HepG2 (cell line): ENCODE results near the gene VASH2. TPM values are rescaled to one million over a fixed set of nuclear protein-coding genes. Genes with fewer than 3 reads are reported as not detected.

ENCODE experiments used
- ATF7 ChIP-seq, 2 experiments: fragments of 450-650 bp in 1 of 2; sonication (generic) in 1 of 2; formaldehyde crosslinking in 1 of 2; IDR thresholded peaks; 2 replicates each; pipeline versions ENCODE4 v1.4.0 to v1.6.1; 2016 to 2020; ENCODE audit warnings: antibody characterized with exemption in 1 of 2, mild to moderate bottlenecking in 1 of 2, missing genetic modification reagents in 1 of 2
- CHCHD3 ChIP-seq: sonication (generic); formaldehyde crosslinking; IDR thresholded peaks from 2 replicates; pipeline ENCODE4 v1.8.0; 2022; ENCODE audit warnings: mild to moderate bottlenecking, missing genetic modification reagents, moderate library complexity
- DNMT3B ChIP-seq: conservative IDR thresholded peaks from 2 replicates; pipeline ENCODE4 v1.6.1; 2016; ENCODE audit warnings: missing biosample characterization, control low read depth
- E2F1 ChIP-seq: sonication (generic); formaldehyde crosslinking; IDR thresholded peaks from 2 replicates; pipeline ENCODE4 v1.5.0; 2020; ENCODE audit warnings: missing genetic modification reagents
- ELF3 ChIP-seq: IDR thresholded peaks from 2 replicates; pipeline ENCODE4 v1.6.1; 2016; ENCODE audit warnings: missing genetic modification reagents, missing compliant biosample characterization
- GATAD1 ChIP-seq: IDR thresholded peaks from 2 replicates; pipeline ENCODE4 v1.6.1; 2016; ENCODE audit warnings: missing genetic modification reagents, missing compliant biosample characterization
- GZF1 ChIP-seq: sonication (generic); formaldehyde crosslinking; IDR thresholded peaks from 2 replicates; pipeline ENCODE4 v1.5.1; 2020; ENCODE audit warnings: mild to moderate bottlenecking, missing genetic modification reagents
- HNF4G ChIP-seq, 2 experiments: sonication (generic) in 1 of 2; formaldehyde crosslinking in 1 of 2; IDR thresholded peaks; 2 replicates each; pipeline versions ENCODE4 v1.4.0 to v1.6.1; 2011 to 2020; ENCODE audit warnings: borderline replicate concordance in 2 of 2, low read depth in 2 of 2, mild to moderate bottlenecking in 2 of 2, low read length in 1 of 2, missing genetic modification reagents in 1 of 2, moderate library complexity in 1 of 2
- HNRNPH1 ChIP-seq: fragments of 200-400 bp; formaldehyde crosslinking; optimal IDR thresholded peaks from 2 replicates; pipeline ENCODE3; 2017; ENCODE audit warnings: mild to moderate bottlenecking, low read depth, low read length
- LCORL ChIP-seq, 2 experiments: fragments of 450-650 bp in 1 of 2; sonication (generic) in 1 of 2; formaldehyde crosslinking in 1 of 2; IDR thresholded peaks; 2 replicates each; pipeline versions ENCODE4 v1.5.0 to v1.6.1; 2017 to 2020; ENCODE audit warnings: antibody characterized with exemption in 1 of 2, missing genetic modification reagents in 1 of 2
- MAFF ChIP-seq: IDR thresholded peaks from 2 replicates; pipeline ENCODE4 v1.6.1; 2011; ENCODE audit warnings: low read depth, low read length, improper control_type of control experiment
- ONECUT2 ChIP-seq: sonication (generic); formaldehyde crosslinking; IDR thresholded peaks from 2 replicates; pipeline ENCODE4 v1.4.0; 2020; ENCODE audit warnings: missing genetic modification reagents
- SMARCC2 ChIP-seq: fragments of 450-650 bp; IDR thresholded peaks from 2 replicates; pipeline ENCODE4 v1.6.1; 2017; ENCODE audit warnings: antibody characterized with exemption, mild to moderate bottlenecking
- ZBTB8A ChIP-seq: sonication (generic); formaldehyde crosslinking; IDR thresholded peaks from 2 replicates; pipeline ENCODE4 v1.4.0; 2020; ENCODE audit warnings: mild to moderate bottlenecking, low read depth, missing genetic modification reagents, borderline replicate concordance
- ZNF121 ChIP-seq: sonication (generic); formaldehyde crosslinking; IDR thresholded peaks from 2 replicates; pipeline ENCODE4 v1.5.0; 2020; ENCODE audit warnings: mild to moderate bottlenecking, missing genetic modification reagents
- ZNF207 ChIP-seq: fragments of 450-650 bp; IDR thresholded peaks from 2 replicates; pipeline ENCODE4 v1.6.1; 2016; ENCODE audit warnings: antibody characterized with exemption, borderline replicate concordance
- ZNF224 ChIP-seq: sonication (generic); formaldehyde crosslinking; IDR thresholded peaks from 2 replicates; pipeline ENCODE4 v1.5.0; 2020; ENCODE audit warnings: mild to moderate bottlenecking, missing genetic modification reagents
- ZNF546 ChIP-seq: sonication (generic); formaldehyde crosslinking; conservative IDR thresholded peaks from 2 replicates; pipeline ENCODE4 v1.8.1; 2023; ENCODE audit warnings: mild to moderate bottlenecking, missing genetic modification reagents
- polyA plus RNA-seq, 8 experiments: library from polyadenylated mRNA; depleted of rRNA in 3 of 8; stranded (reverse) in 7 of 8; unstranded in 1 of 8; fragments of >200 nt; fragmentation: Illumina TruSeq in 4 of 8; extraction: Trizol in 4 of 8; gene quantifications; 2 replicates each; pipeline versions ENCODE4 v1.2.1 to v1.2.3, GENCODE V29; 2011 to 2016; ENCODE audit warnings: low read depth in 4 of 8, missing spikeins in 1 of 8, mixed read lengths in 1 of 8; ENCODE audit not compliant: insufficient read depth in 1 of 8
- total RNA-seq, 5 experiments: library from RNA; depleted of rRNA; stranded (reverse); fragments of >200 nt; fragmentation: Illumina TruSeq; extraction: Trizol; gene quantifications; 2 replicates each; pipeline ENCODE4 v1.2.3, GENCODE V29; 2016; ENCODE audit warnings: low read depth in 1 of 5
- TF ChIP-seq, protein P1 (sequence below): sonication (generic); formaldehyde crosslinking; IDR thresholded peaks from 2 replicates; pipeline ENCODE4 v1.8.1; 2023; ENCODE audit warnings: missing genetic modification reagents, inconsistent platforms, borderline replicate concordance
- TF ChIP-seq, protein P2 (sequence below): sonication (generic); formaldehyde crosslinking; IDR thresholded peaks from 2 replicates; pipeline ENCODE4 v1.4.0; 2020; ENCODE audit warnings: missing genetic modification reagents, borderline replicate concordance
- TF ChIP-seq, protein P3 (sequence below): sonication (generic); formaldehyde crosslinking; IDR thresholded peaks from 2 replicates; pipeline ENCODE4 v1.4.0; 2020; ENCODE audit warnings: missing genetic modification reagents

VASH2 gene
- total and polyA plus RNA-seq, 2 of the 13 experiments (the other 11 are each of a cell fraction or from before 2014, with no cell fraction given) = 0.44 to 1.00 TPM

DNA sequence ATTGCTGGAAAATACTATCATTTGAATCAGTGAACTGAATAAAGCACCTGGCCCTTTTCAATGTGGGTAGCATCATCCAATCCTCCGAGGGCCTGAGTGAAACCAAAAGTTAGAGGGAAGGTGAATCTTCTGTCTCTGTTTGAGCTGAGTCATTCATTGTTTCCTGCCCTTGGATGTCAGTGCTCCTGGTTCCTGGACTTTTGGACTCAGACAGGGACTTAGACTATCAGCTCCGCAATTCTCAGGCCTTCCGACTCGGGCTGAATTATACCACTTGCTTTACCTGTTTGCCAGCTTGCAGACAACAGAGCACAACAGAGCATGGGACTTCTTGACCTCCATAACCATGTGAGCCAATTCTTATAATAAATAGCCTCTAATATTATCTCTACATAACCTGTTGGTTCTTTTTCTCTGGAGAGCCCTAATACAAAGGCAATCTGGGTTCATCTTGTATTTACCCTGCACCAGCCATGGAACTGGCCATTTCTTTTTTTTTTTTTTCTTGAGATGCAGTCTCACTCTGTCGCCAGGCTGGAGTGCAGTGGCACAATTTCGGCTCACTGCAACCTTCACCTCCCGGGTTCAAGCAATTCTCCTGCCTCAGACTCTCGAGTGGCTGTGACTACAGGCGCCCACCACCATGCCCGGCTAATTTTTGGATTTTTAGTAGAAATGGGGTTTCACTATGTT, 19.2 kb upstream of the VASH2 start (continued):
- TF ChIP-seq, protein P1, sequence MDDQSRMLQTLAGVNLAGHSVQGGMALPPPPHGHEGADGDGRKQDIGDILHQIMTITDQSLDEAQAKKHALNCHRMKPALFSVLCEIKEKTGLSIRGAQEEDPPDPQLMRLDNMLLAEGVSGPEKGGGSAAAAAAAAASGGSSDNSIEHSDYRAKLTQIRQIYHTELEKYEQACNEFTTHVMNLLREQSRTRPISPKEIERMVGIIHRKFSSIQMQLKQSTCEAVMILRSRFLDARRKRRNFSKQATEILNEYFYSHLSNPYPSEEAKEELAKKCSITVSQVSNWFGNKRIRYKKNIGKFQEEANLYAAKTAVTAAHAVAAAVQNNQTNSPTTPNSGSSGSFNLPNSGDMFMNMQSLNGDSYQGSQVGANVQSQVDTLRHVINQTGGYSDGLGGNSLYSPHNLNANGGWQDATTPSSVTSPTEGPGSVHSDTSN (CRISPR knock-in tag) = no peak
- TF ChIP-seq, protein P2, sequence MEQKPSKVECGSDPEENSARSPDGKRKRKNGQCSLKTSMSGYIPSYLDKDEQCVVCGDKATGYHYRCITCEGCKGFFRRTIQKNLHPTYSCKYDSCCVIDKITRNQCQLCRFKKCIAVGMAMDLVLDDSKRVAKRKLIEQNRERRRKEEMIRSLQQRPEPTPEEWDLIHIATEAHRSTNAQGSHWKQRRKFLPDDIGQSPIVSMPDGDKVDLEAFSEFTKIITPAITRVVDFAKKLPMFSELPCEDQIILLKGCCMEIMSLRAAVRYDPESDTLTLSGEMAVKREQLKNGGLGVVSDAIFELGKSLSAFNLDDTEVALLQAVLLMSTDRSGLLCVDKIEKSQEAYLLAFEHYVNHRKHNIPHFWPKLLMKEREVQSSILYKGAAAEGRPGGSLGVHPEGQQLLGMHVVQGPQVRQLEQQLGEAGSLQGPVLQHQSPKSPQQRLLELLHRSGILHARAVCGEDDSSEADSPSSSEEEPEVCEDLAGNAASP (CRISPR knock-in tag) = no peak
- TF ChIP-seq LCORL (IDR thresholded peaks at IDR 0.05) (no peak), LCORL (CRISPR knock-in tag; IDR thresholded peaks at IDR 0.05) (peak; percentile 55), ZNF224 (CRISPR knock-in tag) (no peak), DNMT3B (no peak), ATF7 (IDR thresholded peaks at IDR 0.05) (no peak), ATF7 (CRISPR knock-in tag; IDR thresholded peaks at IDR 0.05) (no peak), ONECUT2 (CRISPR knock-in tag) (no peak), ZNF207 (no peak), E2F1 (CRISPR knock-in tag) (no peak), ZBTB8A (CRISPR knock-in tag) (no peak), GATAD1 (no peak), MAFF (peak; percentile 76), ELF3 (CRISPR knock-in tag) (peak; percentile 61; the same call in 1 of the 2 replicates), GZF1 (CRISPR knock-in tag) (no peak), CHCHD3 (CRISPR knock-in tag) (no peak), HNRNPH1 (no peak), SMARCC2 (no peak), ZNF121 (no peak), HNF4G (IDR thresholded peaks at IDR 0.05; ENCODE audit: borderline replicate concordance, low read depth, low read length) (peak; percentile 81; the same call in 1 of the 2 replicates), HNF4G (CRISPR knock-in tag; IDR thresholded peaks at IDR 0.05; ENCODE audit: borderline replicate concordance, low read depth) (no peak), ZNF546 (CRISPR knock-in tag) (no peak)
- TF ChIP-seq, protein P3, sequence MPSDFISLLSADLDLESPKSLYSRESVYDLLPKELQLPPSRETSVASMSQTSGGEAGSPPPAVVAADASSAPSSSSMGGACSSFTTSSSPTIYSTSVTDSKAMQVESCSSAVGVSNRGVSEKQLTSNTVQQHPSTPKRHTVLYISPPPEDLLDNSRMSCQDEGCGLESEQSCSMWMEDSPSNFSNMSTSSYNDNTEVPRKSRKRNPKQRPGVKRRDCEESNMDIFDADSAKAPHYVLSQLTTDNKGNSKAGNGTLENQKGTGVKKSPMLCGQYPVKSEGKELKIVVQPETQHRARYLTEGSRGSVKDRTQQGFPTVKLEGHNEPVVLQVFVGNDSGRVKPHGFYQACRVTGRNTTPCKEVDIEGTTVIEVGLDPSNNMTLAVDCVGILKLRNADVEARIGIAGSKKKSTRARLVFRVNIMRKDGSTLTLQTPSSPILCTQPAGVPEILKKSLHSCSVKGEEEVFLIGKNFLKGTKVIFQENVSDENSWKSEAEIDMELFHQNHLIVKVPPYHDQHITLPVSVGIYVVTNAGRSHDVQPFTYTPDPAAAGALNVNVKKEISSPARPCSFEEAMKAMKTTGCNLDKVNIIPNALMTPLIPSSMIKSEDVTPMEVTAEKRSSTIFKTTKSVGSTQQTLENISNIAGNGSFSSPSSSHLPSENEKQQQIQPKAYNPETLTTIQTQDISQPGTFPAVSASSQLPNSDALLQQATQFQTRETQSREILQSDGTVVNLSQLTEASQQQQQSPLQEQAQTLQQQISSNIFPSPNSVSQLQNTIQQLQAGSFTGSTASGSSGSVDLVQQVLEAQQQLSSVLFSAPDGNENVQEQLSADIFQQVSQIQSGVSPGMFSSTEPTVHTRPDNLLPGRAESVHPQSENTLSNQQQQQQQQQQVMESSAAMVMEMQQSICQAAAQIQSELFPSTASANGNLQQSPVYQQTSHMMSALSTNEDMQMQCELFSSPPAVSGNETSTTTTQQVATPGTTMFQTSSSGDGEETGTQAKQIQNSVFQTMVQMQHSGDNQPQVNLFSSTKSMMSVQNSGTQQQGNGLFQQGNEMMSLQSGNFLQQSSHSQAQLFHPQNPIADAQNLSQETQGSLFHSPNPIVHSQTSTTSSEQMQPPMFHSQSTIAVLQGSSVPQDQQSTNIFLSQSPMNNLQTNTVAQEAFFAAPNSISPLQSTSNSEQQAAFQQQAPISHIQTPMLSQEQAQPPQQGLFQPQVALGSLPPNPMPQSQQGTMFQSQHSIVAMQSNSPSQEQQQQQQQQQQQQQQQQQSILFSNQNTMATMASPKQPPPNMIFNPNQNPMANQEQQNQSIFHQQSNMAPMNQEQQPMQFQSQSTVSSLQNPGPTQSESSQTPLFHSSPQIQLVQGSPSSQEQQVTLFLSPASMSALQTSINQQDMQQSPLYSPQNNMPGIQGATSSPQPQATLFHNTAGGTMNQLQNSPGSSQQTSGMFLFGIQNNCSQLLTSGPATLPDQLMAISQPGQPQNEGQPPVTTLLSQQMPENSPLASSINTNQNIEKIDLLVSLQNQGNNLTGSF = no peak
